Activated T-cell treated with anti-CD3 and anti-CD28 coated beads, Interleukin-2, amount 50 U/mL, for 72 hours (primary cell): Measurements from ENCODE around the gene LSG1. TPM values are rescaled to one million over a fixed set of nuclear protein-coding genes. Genes with fewer than 3 reads are reported as not detected.
"Not testable (repeated sequence)": the region's sequence is repeated elsewhere in the genome, so short reads cannot be mapped to it uniquely, and the experiment has no call there.

Experiments used
- ATAC-seq, 2 donors: fragments of 150-1000 bp; cut with Tn5 transposase; replicated peaks in 1 of 2; 2 replicates each; pipeline ENCODE4 v1.10.0; 2021; ENCODE audit warnings: moderate library complexity in 2 of 2, mild to moderate bottlenecking in 1 of 2
- DNase-seq, 2 donors: peaks; one replicate each; pipeline ENCODE4 v3.0.0; 2021 to 2022; ENCODE audit warnings: mixed read lengths in 1 of 2
- H3K27ac Mint-ChIP-seq: one replicate; pipeline ENCODE4 v1.8.0; 2022; ENCODE audit warnings: mild to moderate bottlenecking, moderate library complexity, mixed read lengths
- H3K27me3 Mint-ChIP-seq: one replicate; pipeline ENCODE4 v1.8.0; 2022; ENCODE audit warnings: low read depth, mixed read lengths
- H3K36me3 Mint-ChIP-seq, 2 donors: one replicate each; pipeline ENCODE4 v1.8.0; 2022; ENCODE audit warnings: mixed read lengths in 2 of 2, mild to moderate bottlenecking in 1 of 2; ENCODE audit not compliant: insufficient read depth in 2 of 2
- H3K4me1 Mint-ChIP-seq: one replicate; pipeline ENCODE4 v1.8.0; 2022; ENCODE audit warnings: low read depth, mixed read lengths
- H3K4me3 Mint-ChIP-seq, 2 donors: one replicate each; pipeline ENCODE4 v1.8.0; 2022; ENCODE audit warnings: mild to moderate bottlenecking in 2 of 2, mixed read lengths in 2 of 2, moderate library complexity in 2 of 2
- H3K9me3 Mint-ChIP-seq, 2 donors: one replicate each; pipeline ENCODE4 v1.8.0; 2022; ENCODE audit warnings: mixed read lengths in 2 of 2
- total RNA-seq, 2 donors: library from RNA; stranded (reverse); gene quantifications; one replicate each; pipeline ENCODE4 v1.2.3, GENCODE V29; 2022

LSG1 gene
- total RNA-seq, 2 donors from 2014 or later, result 38.3 to 43.4 TPM

- Mint-ChIP-seq H3K4me3 (no peak overlapping the region), H3K9me3 (no peaks in the 10 kb centered on the region), H3K36me3 (no peaks in the 10 kb centered on the region), H3K27ac (no peak overlapping the region), H3K4me1 (peaks cover 2% of the 10 kb centered on the region), H3K27me3 (no peaks in the 10 kb centered on the region)
- DNase-seq (no peak), ATAC-seq (no peak)
Observed at GRCh38 chr3:194617143-194617671, 54.8 kb downstream of the LSG1 start.

DNA sequence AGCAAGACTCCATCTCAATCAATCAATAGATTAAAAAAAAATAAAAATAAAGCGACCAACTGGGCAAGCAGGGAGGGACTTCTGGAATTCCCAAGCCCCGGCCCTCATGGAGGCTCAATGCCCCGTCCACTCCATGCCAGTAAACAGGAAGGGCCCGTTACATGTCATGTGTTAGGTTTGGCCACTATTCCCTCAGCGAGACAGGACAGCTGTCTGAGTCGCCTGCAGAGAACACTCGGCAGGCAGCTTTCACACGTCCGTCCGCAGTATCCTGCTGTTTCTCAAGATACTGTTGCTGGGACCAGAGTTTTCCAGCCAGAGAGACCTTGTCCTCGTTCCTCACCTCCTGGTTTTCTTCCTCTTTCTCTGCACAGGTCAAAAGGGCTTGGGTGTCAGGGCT is 56.8 kb downstream of the LSG1 start:
- Mint-ChIP-seq H3K27ac (no peak overlapping the region), H3K4me1 (peaks cover 4% of the 10 kb centered on the region), H3K36me3 (no peaks in the 10 kb centered on the region), H3K27me3 (no peaks in the 10 kb centered on the region), H3K4me3 (no peak overlapping the region), H3K9me3 (no peaks in the 10 kb centered on the region)
- DNase-seq (no peak), ATAC-seq (no peak)

DNA sequence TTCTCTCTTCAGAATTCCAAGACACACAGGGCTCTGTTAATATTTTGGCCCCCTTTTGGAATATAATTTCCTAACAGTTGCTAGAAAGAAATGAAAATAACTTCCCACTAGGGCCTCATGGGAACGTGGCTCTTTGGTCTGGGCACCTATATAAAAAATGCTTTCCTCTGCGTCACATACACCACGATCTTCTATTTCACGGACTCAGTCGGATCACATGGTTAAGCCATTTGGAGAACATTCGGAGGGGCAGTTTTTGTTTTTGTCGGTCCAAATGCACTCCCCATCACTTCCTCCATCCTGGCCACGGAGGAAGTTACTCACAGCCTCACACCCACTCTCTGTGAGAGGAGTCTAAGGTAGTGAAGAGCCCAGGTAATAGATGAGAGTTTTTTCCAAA is 59.8 kb downstream of the LSG1 start:
- H3K4me1 Mint-ChIP-seq, result peaks cover 4% of the 10 kb centered on the region
- H3K36me3 Mint-ChIP-seq, result no peaks in the 10 kb centered on the region
- H3K27me3 Mint-ChIP-seq, result no peaks in the 10 kb centered on the region
- H3K27ac Mint-ChIP-seq, result no peak overlapping the region
- ATAC-seq (no peak), DNase-seq (no peak)
- no peak overlapping the region for H3K4me3 Mint-ChIP-seq
- no peaks in the 10 kb centered on the region for H3K9me3 Mint-ChIP-seq

DNA sequence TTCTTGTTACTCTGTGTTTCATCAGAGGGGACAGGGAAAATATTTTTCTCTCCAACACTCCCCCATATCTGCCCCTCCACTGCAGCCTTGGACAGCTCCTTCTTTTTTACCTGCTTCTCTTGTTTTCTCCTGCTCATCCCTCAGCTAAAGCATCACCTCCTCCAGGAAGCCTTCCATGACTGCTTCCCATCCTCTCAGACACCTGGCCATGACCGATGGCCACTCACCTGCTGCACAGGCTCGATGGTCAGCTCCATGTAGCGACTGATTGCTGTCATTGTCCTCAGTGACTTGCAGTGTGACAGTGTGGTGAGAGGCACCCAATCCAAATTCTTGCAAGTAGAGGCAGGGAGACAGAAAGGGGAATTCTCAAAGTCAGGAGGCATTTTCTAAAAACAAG is 61.3 kb downstream of the LSG1 start:
- Mint-ChIP-seq H3K27me3 (no peaks in the 10 kb centered on the region), H3K4me1 (peaks cover 4% of the 10 kb centered on the region), H3K27ac (no peak overlapping the region), H3K36me3 (no peaks in the 10 kb centered on the region), H3K9me3 (no peaks in the 10 kb centered on the region), H3K4me3 (no peak overlapping the region)
- ATAC-seq, result no peak
- no peak for DNase-seq

GRCh38 chr3:194609601-194610000 is 62.4 kb downstream of the LSG1 start:
- DNase-seq (no peak), ATAC-seq (no peak)
- no peak overlapping the region for H3K27ac Mint-ChIP-seq
- H3K36me3 Mint-ChIP-seq, result no peaks in the 10 kb centered on the region
- peaks cover 4% of the 10 kb centered on the region for H3K4me1 Mint-ChIP-seq
- H3K9me3 Mint-ChIP-seq, result no peaks in the 10 kb centered on the region
- no peaks in the 10 kb centered on the region for H3K27me3 Mint-ChIP-seq
- H3K4me3 Mint-ChIP-seq, result no peak overlapping the region

DNA sequence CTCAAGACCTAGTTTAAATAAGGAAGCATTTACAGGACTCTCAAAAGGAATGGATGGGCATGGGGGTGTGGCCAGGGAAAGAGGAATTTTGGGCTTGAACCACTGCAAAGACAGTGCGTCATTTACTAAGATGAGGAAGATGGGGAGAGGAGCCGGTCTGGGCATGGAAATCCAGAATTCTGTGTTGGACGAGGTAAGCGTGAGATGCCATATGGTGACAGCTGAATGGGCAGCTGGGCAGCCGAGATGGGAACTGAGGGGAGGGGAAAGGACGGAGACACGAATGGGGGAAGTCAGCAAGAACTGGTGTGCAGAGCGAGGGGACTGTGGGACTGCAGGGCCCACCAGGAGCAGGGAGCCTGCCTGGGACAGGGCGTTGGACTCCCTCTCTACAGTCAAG is 63.0 kb downstream of the LSG1 start:
- Mint-ChIP-seq H3K27ac (no peak overlapping the region), H3K4me1 (peaks cover 4% of the 10 kb centered on the region), H3K27me3 (no peaks in the 10 kb centered on the region), H3K4me3 (no peak overlapping the region), H3K9me3 (no peaks in the 10 kb centered on the region), H3K36me3 (no peaks in the 10 kb centered on the region)
- no peak for ATAC-seq
- DNase-seq, result no peak

DNA sequence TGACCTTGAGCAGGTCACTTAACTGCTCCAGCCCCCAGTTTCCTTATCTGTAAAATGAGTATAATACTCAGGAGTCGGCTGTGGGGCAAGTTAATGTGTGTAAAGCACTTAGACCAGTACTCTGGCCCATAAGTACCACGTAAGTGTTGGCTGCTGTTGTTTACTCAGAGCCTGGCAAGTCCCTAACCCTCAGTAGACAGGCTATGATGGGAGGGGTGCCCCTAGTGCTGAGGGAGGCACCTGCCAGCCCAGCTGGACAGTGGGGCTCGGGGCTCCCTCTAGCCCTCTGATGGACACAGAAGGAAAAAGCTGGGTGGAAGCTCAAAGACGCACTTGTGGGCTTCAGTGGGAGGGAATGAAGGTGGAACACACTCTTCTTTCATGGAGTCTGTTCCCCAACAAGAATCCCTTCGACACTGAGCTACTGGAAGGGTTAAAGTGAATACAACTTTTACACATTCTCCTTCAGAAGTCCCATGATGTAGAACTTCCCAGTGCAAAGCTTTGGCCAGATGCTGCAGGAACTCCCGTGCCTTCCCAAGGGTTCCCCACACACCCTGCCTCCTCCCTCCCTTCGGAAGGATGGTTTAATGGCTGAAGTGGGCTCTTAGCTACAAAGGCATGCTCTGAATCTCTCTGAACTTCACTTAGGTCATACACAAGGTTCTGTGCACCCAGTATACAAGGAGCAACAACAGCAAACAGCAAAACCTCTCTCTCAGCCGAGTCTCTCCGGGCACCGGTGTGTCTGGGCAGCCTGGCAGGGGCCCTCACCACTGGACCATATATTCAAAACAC is 64.2 kb downstream of the LSG1 start:
- Mint-ChIP-seq H3K27me3 (no peaks in the 10 kb centered on the region), H3K4me3 (no peak overlapping the region), H3K9me3 (no peaks in the 10 kb centered on the region), H3K4me1 (peaks cover 4% of the 10 kb centered on the region), H3K27ac (no peak overlapping the region), H3K36me3 (no peaks in the 10 kb centered on the region)
- ATAC-seq, result no peak
- no peak for DNase-seq

DNA sequence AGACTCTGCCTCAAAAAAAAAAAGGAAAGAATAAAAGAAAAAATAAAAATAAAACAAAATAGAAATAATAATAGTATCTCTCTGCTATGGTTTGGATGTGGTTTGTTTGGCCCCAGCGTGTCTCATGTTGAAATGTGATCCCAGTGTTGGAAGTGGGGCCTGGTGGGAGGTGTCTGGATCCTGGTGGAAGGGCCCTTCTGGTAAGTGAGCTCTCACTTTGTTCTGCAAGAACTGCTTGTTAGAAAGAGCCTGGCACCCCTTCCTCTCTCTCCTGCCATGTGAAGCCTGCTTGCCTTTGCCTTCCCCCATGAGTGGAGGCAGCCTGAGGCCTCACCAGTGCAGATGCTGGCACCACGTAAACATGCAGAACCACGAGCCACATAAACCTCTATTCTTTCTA is 65.0 kb downstream of the LSG1 start:
- no peaks in the 10 kb centered on the region for H3K27me3 Mint-ChIP-seq
- ATAC-seq, result no peak
- no peaks in the 10 kb centered on the region for H3K9me3 Mint-ChIP-seq
- H3K36me3 Mint-ChIP-seq, result no peaks in the 10 kb centered on the region
- DNase-seq, result no peak
- H3K4me1 Mint-ChIP-seq, result no peaks in the 10 kb centered on the region
- H3K4me3 Mint-ChIP-seq, result no peak overlapping the region
- H3K27ac Mint-ChIP-seq, result no peak overlapping the region

- H3K27ac Mint-ChIP-seq, result no peak overlapping the region
- no peak overlapping the region for H3K4me3 Mint-ChIP-seq
- no peaks in the 10 kb centered on the region for H3K4me1 Mint-ChIP-seq
- no peak for DNase-seq
- H3K27me3 Mint-ChIP-seq, result no peaks in the 10 kb centered on the region
- H3K9me3 Mint-ChIP-seq, result no peaks in the 10 kb centered on the region
- ATAC-seq, result no peak
- no peaks in the 10 kb centered on the region for H3K36me3 Mint-ChIP-seq
Observed at GRCh38 chr3:194606163-194606562, 65.8 kb downstream of the LSG1 start.

DNA sequence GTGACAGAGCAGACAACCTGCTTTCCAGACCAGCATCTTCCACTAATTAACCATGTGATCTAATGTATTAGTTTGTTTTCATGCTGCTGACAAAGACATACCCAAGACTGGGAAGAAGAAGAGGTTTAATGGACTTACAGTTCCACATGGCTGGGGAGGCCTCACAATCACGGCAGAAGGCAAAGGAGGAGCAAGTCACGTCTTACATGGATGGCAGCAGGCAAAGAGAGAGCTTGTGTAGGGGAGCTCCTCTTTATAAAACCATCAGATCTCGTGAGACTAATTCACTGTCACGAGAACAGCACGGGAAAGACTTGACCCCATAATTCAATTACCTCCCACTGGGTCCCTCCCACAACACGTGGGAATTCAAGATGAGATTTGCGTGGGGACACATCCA is 66.7 kb downstream of the LSG1 start:
- H3K27me3 Mint-ChIP-seq, ATAC-seq, H3K36me3 Mint-ChIP-seq, H3K4me1 Mint-ChIP-seq, H3K4me3 Mint-ChIP-seq, H3K9me3 Mint-ChIP-seq, DNase-seq, H3K27ac Mint-ChIP-seq: not testable (repeated sequence)

- no peaks in the 10 kb centered on the region for H3K9me3 Mint-ChIP-seq
- no peak overlapping the region for H3K4me3 Mint-ChIP-seq
- DNase-seq (no peak), ATAC-seq (no peak)
- H3K36me3 Mint-ChIP-seq, result no peaks in the 10 kb centered on the region
- H3K27ac Mint-ChIP-seq, result no peak overlapping the region
- no peaks in the 10 kb centered on the region for H3K4me1 Mint-ChIP-seq
- H3K27me3 Mint-ChIP-seq, result no peaks in the 10 kb centered on the region
Observed at GRCh38 chr3:194604837-194605236, 67.2 kb downstream of the LSG1 start.

- H3K9me3 Mint-ChIP-seq, result no peaks in the 10 kb centered on the region
- ATAC-seq (no peak), DNase-seq (no peak)
- H3K4me3 Mint-ChIP-seq, result no peak overlapping the region
- no peaks in the 10 kb centered on the region for H3K27me3 Mint-ChIP-seq
- H3K4me1 Mint-ChIP-seq, result no peaks in the 10 kb centered on the region
- H3K36me3 Mint-ChIP-seq, result no peaks in the 10 kb centered on the region
- H3K27ac Mint-ChIP-seq, result no peak overlapping the region
Observed at GRCh38 chr3:194604126-194604525, 67.9 kb downstream of the LSG1 start.

GRCh38 chr3:194602669-194603171 is 69.3 kb downstream of the LSG1 start:
- H3K27me3 Mint-ChIP-seq, result no peaks in the 10 kb centered on the region
- H3K4me3 Mint-ChIP-seq, result no peak overlapping the region
- no peaks in the 10 kb centered on the region for H3K36me3 Mint-ChIP-seq
- no peak for ATAC-seq
- H3K9me3 Mint-ChIP-seq, result no peaks in the 10 kb centered on the region
- DNase-seq, result no peak
- no peak overlapping the region for H3K27ac Mint-ChIP-seq
- no peaks in the 10 kb centered on the region for H3K4me1 Mint-ChIP-seq
